Fibroblast of lung (primary cell): ENCODE measurements around the gene MYO9A. TPM values are rescaled to one million over a fixed set of nuclear protein-coding genes. Genes with fewer than 3 reads are reported as not detected.

Experiments used
- DNase-seq, 2 donors: peaks; one replicate each; pipeline versions ENCODE4 v3.0.0 to v3.0.0-alpha.2; 2010; ENCODE audit warnings: low read depth in 2 of 2
- H2AFZ ChIP-seq: 2 replicates; pipeline ENCODE4 v1.5.1; 2012; ENCODE audit warnings: low read length, control low read depth, inconsistent platforms
- H3K27ac ChIP-seq: 2 replicates; pipeline ENCODE4 v1.5.1; 2011; ENCODE audit warnings: low read length, control low read depth; ENCODE audit not compliant: insufficient read depth
- H3K27me3 ChIP-seq: 2 replicates; pipeline ENCODE4 v1.5.1; 2011; ENCODE audit warnings: mild to moderate bottlenecking, low read length; ENCODE audit not compliant: control insufficient read depth, insufficient read depth
- H3K36me3 ChIP-seq: 2 replicates; pipeline ENCODE4 v1.5.1; 2011; ENCODE audit warnings: low read length; ENCODE audit not compliant: control insufficient read depth, insufficient read depth
- H3K4me1 ChIP-seq: 2 replicates; pipeline ENCODE4 v1.5.1; 2011; ENCODE audit warnings: low read length; ENCODE audit not compliant: control insufficient read depth, insufficient read depth; ENCODE audit errors: extremely low read depth
- H3K4me2 ChIP-seq: 2 replicates; pipeline ENCODE4 v1.5.1; 2011; ENCODE audit warnings: low read length, control low read depth; ENCODE audit not compliant: insufficient read depth; ENCODE audit errors: extremely low read depth
- H3K4me3 ChIP-seq, 4 experiments: fragments of 200-600 bp in 1 of 4; sonication (generic) in 1 of 4; replicated peaks in 1 of 4; 2 replicates each; pipeline ENCODE4 v1.5.1; 2011 to 2016; ENCODE audit warnings: low read length in 4 of 4, low read depth in 3 of 4, mild to moderate bottlenecking in 3 of 4, control low read depth in 2 of 4, inconsistent platforms in 1 of 4, mixed read lengths in 1 of 4; ENCODE audit not compliant: insufficient read depth in 1 of 4; ENCODE audit errors: control extremely low read depth in 1 of 4
- H3K79me2 ChIP-seq: 2 replicates; pipeline ENCODE4 v1.5.1; 2012; ENCODE audit warnings: mild to moderate bottlenecking, low read length, inconsistent platforms; ENCODE audit not compliant: control insufficient read depth, insufficient read depth
- H3K9ac ChIP-seq: 2 replicates; pipeline ENCODE4 v1.5.1; 2011; ENCODE audit warnings: mild to moderate bottlenecking, low read length, control low read depth; ENCODE audit not compliant: insufficient read depth
- H3K9me3 ChIP-seq: 2 replicates; pipeline ENCODE4 v1.5.1; 2012; ENCODE audit warnings: low read depth, low read length; ENCODE audit not compliant: control insufficient read depth, insufficient read depth
- H4K20me1 ChIP-seq: 2 replicates; pipeline ENCODE4 v1.5.1; 2011; ENCODE audit warnings: low read length; ENCODE audit not compliant: control insufficient read depth, insufficient read depth; ENCODE audit errors: extremely low read depth
- CTCF ChIP-seq, 2 donors: IDR thresholded peaks in 1 of 2; conservative IDR thresholded peaks in 1 of 2; 1 replicate in 1 of 2; 2 replicates in 1 of 2; pipeline ENCODE4 v1.5.1; 2011 to 2012; ENCODE audit warnings: low read length in 2 of 2, control low read depth in 1 of 2, inconsistent platforms in 1 of 2, low read depth in 1 of 2, mild to moderate bottlenecking in 1 of 2
- EZH2 ChIP-seq: IDR thresholded peaks from 2 replicates; pipeline ENCODE4 v1.5.1; 2012; ENCODE audit warnings: low read length, control low read depth, mild to moderate bottlenecking; ENCODE audit errors: missing control alignments
- polyA plus RNA-seq, 2 donors: library from polyadenylated mRNA; depleted of rRNA in 1 of 2; stranded (reverse) in 1 of 2; unstranded in 1 of 2; fragments of >200 nt; gene quantifications; 2 replicates each; pipeline ENCODE4 v1.2.1, GENCODE V29; 2011 to 2012; ENCODE audit warnings: missing spikeins in 1 of 2
- total RNA-seq: library from RNA; depleted of rRNA; stranded (reverse); fragments of >200 nt; gene quantifications from 2 replicates; pipeline ENCODE4 v1.2.1, GENCODE V29; 2014

Gene MYO9A
- total and polyA plus RNA-seq, 2 donors (not counting 1 experiment from before 2014, with no cell fraction given) = 12.8 to 48.6 TPM

- Histone ChIP-seq H4K20me1 (no peaks in the 10 kb centered on the region), H3K27me3 (no peaks in the 10 kb centered on the region), H3K9ac (no peak overlapping the region), H3K79me2 (no peaks in the 10 kb centered on the region), H2AFZ (no peak overlapping the region), H3K4me1 (no peaks in the 10 kb centered on the region), H3K36me3 (no peaks in the 10 kb centered on the region), H3K4me2 (no peak overlapping the region), H3K27ac (no peak overlapping the region), H3K9me3 (no peaks in the 10 kb centered on the region), H3K4me3 (no peak overlapping the region)
- no peak for DNase-seq
- no peak for TF ChIP-seq CTCF (conservative IDR thresholded peaks at IDR 0.05 in 1 of 2, IDR thresholded peaks at IDR 0.05 in 1 of 2; ENCODE audit: low read depth in 1 of 2, low read length in 2 of 2)
- no peak for TF ChIP-seq EZH2
These were observed 31.8 kb downstream of the MYO9A start for GRCh38 chr15:72086010-72086697.

DNA sequence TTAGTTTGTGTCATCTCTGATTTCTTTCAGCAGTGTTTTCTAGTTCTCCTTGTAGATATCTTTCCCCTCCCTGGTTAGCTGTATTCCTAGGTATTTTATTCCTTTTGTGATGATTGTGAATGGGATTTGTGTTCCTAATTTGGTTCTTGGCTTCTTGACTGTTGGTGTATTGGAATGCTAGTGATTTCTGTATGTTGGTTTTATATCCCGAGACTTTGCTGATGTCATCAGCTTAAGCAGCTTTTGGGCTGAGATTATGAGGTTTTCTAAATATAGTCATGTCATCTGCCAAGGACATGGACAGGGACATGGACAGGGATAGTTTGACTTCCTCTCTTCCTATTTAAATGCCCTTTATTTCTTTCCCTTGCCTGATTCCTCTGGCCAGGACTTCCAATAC, 35.8 kb downstream of the MYO9A start:
- no peak overlapping the region for H3K4me2 ChIP-seq
- H3K27ac ChIP-seq = no peak overlapping the region
- no peaks in the 10 kb centered on the region for H3K4me1 ChIP-seq
- H3K9ac ChIP-seq = no peak overlapping the region
- no peaks in the 10 kb centered on the region for H3K9me3 ChIP-seq
- no peak overlapping the region for H2AFZ ChIP-seq
- no peaks in the 10 kb centered on the region for H3K36me3 ChIP-seq
- no peaks in the 10 kb centered on the region for H3K27me3 ChIP-seq
- no peaks in the 10 kb centered on the region for H4K20me1 ChIP-seq
- no peak for TF ChIP-seq CTCF (conservative IDR thresholded peaks at IDR 0.05 in 1 of 2, IDR thresholded peaks at IDR 0.05 in 1 of 2; ENCODE audit: low read depth in 1 of 2, low read length in 2 of 2)
- TF ChIP-seq EZH2 = no peak
- H3K79me2 ChIP-seq = no peaks in the 10 kb centered on the region
- no peak overlapping the region for H3K4me3 ChIP-seq
- DNase-seq = no peak

DNA sequence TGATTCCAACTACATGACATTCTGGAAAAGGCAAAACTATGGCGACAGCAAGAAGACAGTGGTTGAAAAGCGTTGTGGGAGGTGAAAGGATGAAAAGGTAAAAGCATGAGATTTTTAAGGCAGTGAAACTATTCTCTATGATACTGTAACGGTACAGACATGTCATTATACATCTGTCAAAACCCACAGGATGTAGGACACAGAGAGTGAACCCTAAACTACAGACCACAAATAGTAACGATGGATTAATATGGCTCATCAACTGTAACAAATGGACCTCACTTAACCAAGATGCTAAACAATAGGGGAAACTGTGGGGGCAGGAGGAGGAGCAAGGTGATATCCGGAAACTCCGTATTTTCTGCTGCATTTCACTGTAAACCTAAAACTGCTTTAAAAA, 39.1 kb downstream of the MYO9A start:
- Histone ChIP-seq H3K27me3 (no peaks in the 10 kb centered on the region), H3K9me3 (no peaks in the 10 kb centered on the region), H3K4me3 (no peak overlapping the region), H3K9ac (no peak overlapping the region), H3K4me1 (no peaks in the 10 kb centered on the region), H3K36me3 (no peaks in the 10 kb centered on the region), H2AFZ (no peak overlapping the region), H3K79me2 (no peaks in the 10 kb centered on the region), H3K4me2 (no peak overlapping the region), H4K20me1 (no peaks in the 10 kb centered on the region), H3K27ac (no peak overlapping the region)
- no peak for TF ChIP-seq EZH2
- TF ChIP-seq CTCF (conservative IDR thresholded peaks at IDR 0.05 in 1 of 2, IDR thresholded peaks at IDR 0.05 in 1 of 2; ENCODE audit: low read depth in 1 of 2, low read length in 2 of 2) = no peak
- DNase-seq = no peak
